GM18511 (cell line): Measurements from ENCODE around the gene ARHGEF3.

Experiments
- ATAC-seq: cut with Tn5 transposase; IDR thresholded peaks from one replicate; pipeline ENCODE4 v1.9.1; 2021; ENCODE audit warnings: mild to moderate bottlenecking, moderate library complexity; ENCODE audit not compliant: unreplicated experiment

ARHGEF3 gene

DNA sequence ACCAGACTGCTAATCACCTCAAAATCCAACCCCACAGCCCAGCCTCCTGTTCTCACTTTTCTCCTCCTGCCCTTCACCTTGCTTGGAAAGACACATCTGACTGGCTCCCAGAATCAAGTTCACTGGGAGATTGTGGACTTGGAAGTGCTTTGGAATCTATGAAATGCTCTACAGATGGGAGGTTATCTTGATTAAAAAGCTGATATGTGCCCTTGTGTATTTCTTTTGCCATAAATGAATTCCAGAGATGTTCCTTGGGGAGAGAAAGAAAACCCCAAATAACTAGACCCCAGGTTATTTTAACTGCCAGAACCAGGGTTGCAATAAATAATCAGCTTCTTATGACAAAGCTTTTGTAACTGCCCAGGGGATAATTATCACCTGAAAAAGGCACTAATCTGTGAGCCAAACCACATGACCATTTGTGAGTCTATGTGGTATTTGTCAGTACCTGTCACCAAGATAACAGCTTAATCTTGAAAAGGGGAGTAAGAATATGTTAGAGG is 21.7 kb upstream of the ARHGEF3 start:
- ATAC-seq: no peak

- ATAC-seq: no peak
Observed at GRCh38 chr3:56822501-56822900, 20.8 kb upstream of the ARHGEF3 start.

- no peak for ATAC-seq
Observed at GRCh38 chr3:56819016-56819809, 17.5 kb upstream of the ARHGEF3 start.

- ATAC-seq: no peak
Observed at GRCh38 chr3:56818156-56818985, 16.6 kb upstream of the ARHGEF3 start.

- ATAC-seq: no peak
Observed at GRCh38 chr3:56817646-56818045, 15.9 kb upstream of the ARHGEF3 start.

DNA sequence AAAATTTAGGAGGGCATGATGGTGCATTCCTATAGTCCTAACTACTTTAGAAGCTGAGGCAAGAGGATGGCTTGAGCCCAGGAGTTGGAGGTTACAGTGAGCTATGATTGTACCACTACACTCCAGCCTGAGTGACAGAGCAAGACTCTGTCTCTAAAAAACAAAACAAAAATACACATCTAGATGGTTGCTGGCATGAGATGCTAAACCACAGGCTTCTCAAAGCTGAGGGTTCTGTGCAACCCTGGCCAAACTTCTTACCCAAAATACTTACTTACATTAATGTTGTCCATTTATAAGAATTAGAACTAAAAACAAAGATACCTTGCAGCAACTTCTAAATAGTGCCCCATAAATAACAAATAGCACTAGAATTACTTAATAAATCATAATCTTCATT is 14.3 kb upstream of the ARHGEF3 start:
- no peak for ATAC-seq

DNA sequence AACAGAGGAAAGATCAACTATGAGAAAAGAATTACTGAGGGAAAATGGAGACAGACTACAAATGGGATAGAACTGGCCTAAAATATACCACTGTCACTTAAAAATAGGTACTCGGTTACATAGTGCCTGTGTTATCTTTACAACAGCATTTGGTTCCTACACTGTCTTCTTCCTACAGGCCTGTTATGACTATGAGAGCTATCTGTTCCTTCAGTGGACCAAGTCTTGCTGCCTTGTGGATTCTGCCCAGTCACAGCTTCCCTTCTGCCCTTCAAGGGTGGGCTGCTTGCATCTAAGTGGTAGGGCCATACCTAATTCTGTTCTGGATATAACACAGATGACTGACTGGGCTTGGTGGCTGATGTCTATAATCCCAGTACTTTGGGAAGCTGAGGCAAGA is 13.8 kb upstream of the ARHGEF3 start:
- ATAC-seq: no peak

DNA sequence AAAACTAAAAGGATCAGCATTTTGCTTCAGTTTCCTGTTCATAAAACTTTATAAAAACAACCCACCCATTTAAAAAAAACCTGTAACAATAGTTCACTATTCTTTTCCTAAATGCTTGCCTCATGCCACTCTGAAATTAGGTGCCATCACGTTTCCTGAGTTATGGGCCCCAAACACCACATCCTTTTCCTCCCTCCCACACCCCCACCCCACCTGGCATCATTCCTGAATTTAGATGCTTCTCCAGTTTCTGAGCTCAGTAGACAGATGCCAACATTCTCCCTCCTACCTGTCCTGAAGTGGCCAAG is 11.9 kb upstream of the ARHGEF3 start:
- no peak for ATAC-seq

DNA sequence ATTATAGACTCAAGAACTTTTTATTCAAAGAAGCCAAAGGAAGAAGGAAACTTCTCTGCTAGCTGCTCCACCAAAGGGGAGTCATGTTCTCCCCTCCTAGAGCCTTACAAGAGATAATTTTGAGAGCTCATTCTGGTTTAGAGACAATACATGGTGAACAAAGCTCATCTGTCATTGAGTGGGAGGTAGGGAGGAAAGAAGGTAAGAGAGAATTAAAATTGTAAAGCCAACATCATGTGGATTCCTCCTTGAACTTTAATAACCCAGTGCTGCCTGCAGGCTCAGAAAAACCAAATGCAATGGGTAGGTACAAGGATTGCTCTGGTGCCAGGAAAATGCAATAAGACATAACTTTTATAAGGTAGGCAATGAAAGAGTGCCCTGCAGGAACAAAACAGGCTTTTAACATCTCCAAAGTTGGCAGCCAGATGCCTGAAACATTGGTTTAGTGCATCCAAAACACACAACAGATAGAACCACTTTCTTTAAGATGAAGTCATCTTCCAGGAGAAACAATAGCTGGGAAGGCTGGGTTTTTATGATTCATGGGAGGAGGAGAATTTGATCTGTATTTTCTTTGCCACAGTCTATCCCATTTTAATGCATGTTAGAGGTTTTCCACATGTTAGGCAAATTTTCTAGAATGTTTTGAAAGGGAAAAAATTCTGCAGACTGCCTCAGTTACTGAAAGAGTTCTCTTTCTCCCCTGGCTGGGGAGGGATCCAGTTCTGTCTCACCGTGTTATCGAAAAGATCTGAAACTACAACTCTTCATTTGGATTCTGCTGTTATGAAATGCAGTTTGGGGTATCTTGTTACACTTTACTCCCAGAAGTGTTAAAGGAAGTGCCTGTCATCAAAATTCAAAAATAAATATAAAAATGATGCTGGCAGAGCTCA is 11.3 kb upstream of the ARHGEF3 start:
- ATAC-seq: no peak

DNA sequence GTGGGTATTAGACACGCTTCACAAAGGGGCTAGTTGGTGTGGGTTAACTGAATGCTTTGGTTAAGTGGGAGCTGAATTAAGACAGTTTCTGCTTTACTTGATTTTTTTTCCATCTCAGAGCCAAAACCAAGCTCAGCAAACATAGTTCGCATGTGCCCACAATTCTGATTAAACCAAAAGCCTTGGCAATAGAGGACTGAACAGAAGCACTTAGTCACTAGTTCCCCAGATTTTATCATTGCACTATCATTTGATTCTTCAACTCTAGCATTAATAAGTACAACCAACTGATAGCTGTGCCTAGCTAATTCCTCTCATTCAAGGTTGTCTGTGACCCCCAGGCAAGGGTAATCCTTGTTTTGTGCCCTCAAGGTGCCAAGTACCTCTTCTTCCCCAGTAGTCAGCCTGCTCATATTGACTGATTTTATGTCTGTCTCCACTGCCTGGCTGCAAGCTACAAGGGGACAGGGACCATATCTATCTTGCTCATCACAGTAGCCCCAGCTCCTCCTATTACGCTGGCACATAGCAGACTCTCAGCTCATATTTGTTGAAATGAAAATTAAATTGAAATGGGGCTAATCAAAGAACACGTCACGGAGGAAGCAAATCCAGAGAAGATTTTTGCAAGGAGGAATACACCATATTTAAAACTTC is 9.9 kb upstream of the ARHGEF3 start:
- no peak for ATAC-seq

- ATAC-seq: no peak
Observed at GRCh38 chr3:56810577-56811545, 9.1 kb upstream of the ARHGEF3 start.

- no peak for ATAC-seq
Observed at GRCh38 chr3:56806407-56806806, 4.7 kb upstream of the ARHGEF3 start.

- no peak for ATAC-seq
Observed at GRCh38 chr3:56802790-56803189, 1.0 kb upstream of the ARHGEF3 start.

DNA sequence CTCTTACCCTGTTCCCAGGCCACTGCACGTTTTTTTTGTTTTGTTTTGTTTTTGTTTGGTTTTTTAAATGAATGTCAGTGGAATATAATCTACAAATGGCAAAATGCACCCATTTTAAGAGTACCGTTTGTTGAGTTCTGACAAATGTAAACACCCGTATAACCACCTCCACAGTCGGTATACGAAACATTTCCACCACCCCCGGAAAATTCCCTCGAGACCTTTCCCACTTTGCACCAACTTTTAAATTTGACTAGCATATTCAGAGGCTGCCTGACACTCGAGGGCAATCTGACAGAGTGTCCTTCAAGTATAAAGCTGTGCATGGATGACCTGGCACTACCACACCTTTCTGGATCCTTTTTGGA is 613 bp upstream of the ARHGEF3 start:
- ATAC-seq: no peak

DNA sequence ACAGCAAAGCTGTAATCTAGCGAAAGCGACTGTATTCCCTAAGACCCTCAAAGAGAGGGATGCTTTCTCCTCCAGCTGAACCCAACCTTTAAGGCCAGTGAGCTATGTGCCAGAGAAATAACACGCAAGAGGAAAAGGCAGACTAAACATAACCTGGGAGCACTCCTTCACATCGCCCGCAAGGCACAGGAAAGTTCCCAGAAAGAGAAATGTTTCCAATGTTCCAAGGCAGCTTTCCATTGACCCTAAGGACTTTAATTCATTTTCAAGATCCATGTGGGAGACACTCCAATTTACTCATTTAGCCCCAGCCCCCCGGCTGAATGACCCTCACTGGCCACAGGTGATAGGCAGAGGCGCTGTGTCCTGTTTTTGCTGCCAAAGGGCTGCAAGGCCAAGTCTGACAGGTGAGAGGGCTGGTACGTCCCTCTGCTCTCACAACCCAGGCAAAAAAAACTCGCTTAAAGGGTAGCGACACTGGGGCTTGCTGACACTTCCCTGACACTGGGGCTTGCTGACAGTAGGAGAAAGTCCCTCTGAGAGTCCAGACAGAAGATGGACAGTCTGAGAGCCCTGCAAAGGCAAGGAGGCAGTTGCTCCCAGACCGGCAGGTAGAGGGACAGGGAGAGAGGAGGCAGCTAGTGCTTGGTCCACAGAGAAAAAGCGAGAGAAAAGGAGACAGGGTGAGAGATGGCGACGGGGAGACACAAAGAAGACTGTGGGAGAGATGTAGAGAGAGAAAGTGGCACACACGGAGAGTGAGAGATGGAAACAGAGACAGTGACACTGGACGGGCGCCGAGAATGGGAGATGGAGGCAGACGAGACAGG is 702 bp downstream of the ARHGEF3 start:
- ATAC-seq: peak; percentile 1

DNA sequence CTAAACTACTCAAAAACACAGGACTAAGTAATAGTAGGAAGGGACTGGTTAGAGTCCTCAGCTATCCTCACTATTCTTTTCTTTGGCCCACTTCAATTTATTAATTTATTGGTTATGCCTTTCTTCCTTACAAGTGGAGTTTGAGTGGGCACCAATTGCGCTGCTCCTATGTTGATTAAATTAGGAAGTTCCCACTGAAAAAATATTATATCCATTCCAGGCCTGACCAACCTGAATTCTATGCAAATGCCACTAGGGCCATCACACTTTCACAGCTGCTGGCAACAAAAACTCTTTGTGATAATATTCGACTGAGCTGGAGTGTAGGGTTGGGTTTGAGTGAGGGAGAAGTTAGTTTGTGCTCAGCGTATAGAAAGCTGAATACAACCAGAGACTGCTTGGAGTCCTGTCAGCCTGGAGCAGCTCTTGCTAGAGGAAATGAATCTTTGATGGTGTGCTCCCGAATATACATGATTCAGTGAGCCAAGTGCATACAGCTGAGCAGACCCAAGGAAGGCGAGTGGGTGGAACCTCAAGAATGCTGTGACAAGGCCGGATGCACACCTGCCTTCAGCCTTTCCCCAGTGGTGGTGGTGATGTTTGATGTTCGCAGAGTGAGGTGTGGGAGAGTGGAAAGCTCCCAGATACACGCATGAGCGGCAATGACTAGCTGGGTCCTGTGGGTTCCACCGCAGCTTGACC is 1.5 kb downstream of the ARHGEF3 start:
- ATAC-seq: peak; percentile 38

GRCh38 chr3:56799251-56799882 is 2.4 kb downstream of the ARHGEF3 start:
- ATAC-seq: no peak

DNA sequence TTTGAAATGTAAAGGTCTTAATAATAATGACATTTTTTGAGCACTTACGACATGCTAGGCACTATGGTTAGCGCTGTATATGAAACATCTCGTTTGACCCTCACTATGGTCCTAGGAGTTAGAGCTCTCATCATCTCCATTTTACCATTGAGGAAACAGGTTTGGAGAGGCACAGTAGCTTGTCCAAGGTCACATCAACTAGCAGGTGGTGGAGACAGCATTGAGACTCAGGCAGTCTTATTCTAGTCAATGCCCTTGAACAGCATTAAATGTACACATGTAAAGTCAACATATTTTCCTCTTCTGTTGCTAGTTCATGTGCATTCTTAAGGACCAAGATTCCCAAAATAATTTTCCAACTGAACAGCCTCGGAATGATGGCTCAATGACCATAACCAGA is 4.8 kb downstream of the ARHGEF3 start:
- ATAC-seq: no peak
